Heart left ventricle (tissue), 16 donors: ENCODE measurements around the gene RIOK3. TPM values are rescaled to one million over a fixed set of nuclear protein-coding genes. Genes with fewer than 3 reads are reported as not detected.
A peak's percentile ranks its signal among the peaks of the same experiment; 100 is the strongest.

ENCODE experiments used
- ATAC-seq, 4 donors: fragments of 200-7000 bp; cut with Tn5 transposase; one replicate each; pipeline ENCODE4 v1.9.1; 2020 to 2022; ENCODE audit warnings: moderate library complexity in 4 of 4, mild to moderate bottlenecking in 3 of 4, moderate number of reproducible peaks in 1 of 4
- DNase-seq, 5 donors: peaks; one replicate each; pipeline ENCODE4 v3.0.0-alpha.2; 2020
- H3K27ac ChIP-seq, 12 donors: fragments of 200-600 bp; sonication (generic) in 4 of 12; one replicate each; pipeline versions ENCODE4 v1.5.0 to v1.8.0; 2016 to 2022; ENCODE audit warnings: mild to moderate bottlenecking in 2 of 12
- H3K27me3 ChIP-seq, 9 donors: fragments of 200-600 bp; sonication (generic) in 2 of 9; one replicate each; pipeline versions ENCODE4 v1.5.1 to v1.8.0; 2016 to 2022; ENCODE audit warnings: mild to moderate bottlenecking in 3 of 9
- H3K36me3 ChIP-seq, 9 donors: fragments of 200-600 bp; sonication (generic) in 2 of 9; one replicate each; pipeline versions ENCODE4 v1.5.0 to v1.8.0; 2018 to 2022; ENCODE audit warnings: mild to moderate bottlenecking in 2 of 9
- H3K4me1 ChIP-seq, 12 donors: fragments of 200-600 bp; sonication (generic) in 4 of 12; one replicate each; pipeline versions ENCODE4 v1.5.0 to v1.8.0; 2016 to 2022; ENCODE audit warnings: mild to moderate bottlenecking in 3 of 12
- H3K4me3 ChIP-seq, 12 donors: fragments of 200-600 bp; sonication (generic) in 4 of 12; one replicate each; pipeline versions ENCODE4 v1.5.0 to v1.8.0; 2017 to 2022; ENCODE audit warnings: mild to moderate bottlenecking in 9 of 12, moderate library complexity in 4 of 12
- H3K9me3 ChIP-seq, 12 donors: fragments of 200-600 bp; sonication (generic) in 4 of 12; one replicate each; pipeline versions ENCODE4 v1.5.0 to v1.8.0; 2016 to 2022; ENCODE audit warnings: mild to moderate bottlenecking in 1 of 12
- CTCF ChIP-seq, 12 donors: fragments of 200-600 bp; sonication (generic) in 4 of 12; IDR thresholded peaks; one replicate each; pipeline versions ENCODE4 v1.5.0 to v1.8.0; 2018 to 2022; ENCODE audit warnings: antibody characterized with exemption in 12 of 12, mild to moderate bottlenecking in 5 of 12
- POLR2A ChIP-seq, 2 donors: fragments of 450-650 bp; IDR thresholded peaks; one replicate each; pipeline ENCODE4 v1.6.1; 2017; ENCODE audit warnings: antibody characterized with exemption in 2 of 2, mild to moderate bottlenecking in 2 of 2, moderate library complexity in 2 of 2
- WGBS, 4 donors: extraction: QIAGEN DNeasy Blood & Tissue Kit in 2 of 4; methylation state at CpG; one replicate each; pipeline versions ENCODE4 v1.1.5 to v1.1.7; 2013 to 2018; 5-methylcytosine and 5-hydroxymethylcytosine counted together
- intact Hi-C, 10 donors: fragments of 100-400 bp; cut with DNase I; formaldehyde crosslinking; loops; one replicate each; pipeline versions ENCODE4 v1.11.1 to v1.14.2; 2022
- polyA plus RNA-seq, 2 donors: library from polyadenylated mRNA; stranded (reverse); fragments of 200-250 nt; gene quantifications; one replicate each; pipeline ENCODE4 v1.2.3, GENCODE V29; 2013
- total RNA-seq, 9 donors: library from RNA; depleted of rRNA in 2 of 9; stranded (reverse); fragments of >200 nt in 2 of 9; fragmentation: NEBNext Ultra II Directional in 3 of 9; extraction: Animal tissue kit (Norgen Biotek cat#: 25700) in 3 of 9; gene quantifications; one replicate each; pipeline versions ENCODE4 v1.1.0 to v1.2.4, GENCODE V29; 2016 to 2023
- donor health status: ischemic (EF 13 %, LVEDD 7.1; RV severe dilation, severe dysfunction).
- donor health status: healthy with polysubstance abuse.
- donor health status: DM: no; HTN: yes; CAD: no.
- donor health status: DM: no; HTN: no; CAD: no.
- donor health status: ischemic (EF 25% LVEDD 6.9; RV normal size, moderate dysfunction).
- donor health status: ischemic (EF 25% LVEDD 5.7; RV mildly dilated, moderate dysfunction).
- donor health status: healthy.
- donor health status: DM: yes; HTN: yes; CAD: no.
- donor health status: ischemic (EF 35%, LVEDD 5.7; RV mildly dilated, moderate dysfunction).
- donor health status: nonischemic (EF 11% LVEDD 7.7; RV severe dilation, severe dysfunction).
- donor health status: DM: yes; HTN: yes; CAD: no.
- donor health status: PGD.
- donor health status: ischemic (EF 29% LVEDD 5.4; RV normal size, mild dysfunction).
- donor health status: nonischemic (EF 23%, LVEDD 6.1; RV moderate dilation, normal function).

Gene RIOK3
- total and polyA plus RNA-seq, 11 donors = 32.3 to 76.2 (median 51.1) TPM

- Histone ChIP-seq H3K27me3 (no peaks in the 10 kb centered on the region), H3K36me3 (peaks cover 0 to 59% (median 58%) of the 10 kb centered on the region in 9 donors), H3K9me3 (no peaks in the 10 kb centered on the region), H3K27ac (no peak overlapping the region), H3K4me3 (no peak overlapping the region), H3K4me1 (peaks cover 0 to 44% (median 30%) of the 10 kb centered on the region in 12 donors)
- DNase-seq (no peak), ATAC-seq (no peak)
- WGBS, 4 donors = 77 to 87% (median 79%) methylated on average over 2 of the region's 2 CpGs
- no peak for TF ChIP-seq POLR2A (IDR thresholded peaks at IDR 0.05)
- TF ChIP-seq CTCF (IDR thresholded peaks at IDR 0.05) = no peak
- intact Hi-C loops = no loop called here
Measured at GRCh38 chr18:23462876-23463275, 9.8 kb downstream of the RIOK3 start.

GRCh38 chr18:23468753-23469459 is 15.8 kb downstream of the RIOK3 start:
- DNase-seq (no peak), ATAC-seq (peak in 1 of 4 donors; percentile 28)
- no peak for TF ChIP-seq CTCF (IDR thresholded peaks at IDR 0.05)
- no peak for TF ChIP-seq POLR2A (IDR thresholded peaks at IDR 0.05)
- no peaks in the 10 kb centered on the region for H3K27me3 ChIP-seq
- intact Hi-C loops = no loop called here
- no peaks in the 10 kb centered on the region for H3K9me3 ChIP-seq
- WGBS, 4 donors = 66 to 79% (median 72%) methylated on average over 3 of the region's 3 CpGs
- peaks cover 0 to 100% (median 98%) of the 10 kb centered on the region in 9 donors for H3K36me3 ChIP-seq
- H3K4me3 ChIP-seq = no peak overlapping the region
- no peak overlapping the region for H3K27ac ChIP-seq
- H3K4me1 ChIP-seq = no peaks in the 10 kb centered on the region

GRCh38 chr18:23470620-23471387 is 17.7 kb downstream of the RIOK3 start:
- TF ChIP-seq CTCF (IDR thresholded peaks at IDR 0.05) (no peak), POLR2A (IDR thresholded peaks at IDR 0.05) (no peak)
- Histone ChIP-seq H3K27ac (no peak overlapping the region), H3K4me1 (no peaks in the 10 kb centered on the region), H3K36me3 (peaks cover 0 to 100% (median 98%) of the 10 kb centered on the region in 9 donors), H3K4me3 (no peak overlapping the region), H3K27me3 (no peaks in the 10 kb centered on the region), H3K9me3 (no peaks in the 10 kb centered on the region)
- WGBS, 4 donors = 92 to 99% (median 97%) methylated on average over 2 of the region's 2 CpGs
- DNase-seq = no peak
- intact Hi-C loops = no loop called here
- no peak for ATAC-seq

GRCh38 chr18:23471486-23471885 is 18.4 kb downstream of the RIOK3 start:
- intact Hi-C loops = no loop called here
- no peak overlapping the region for H3K4me3 ChIP-seq
- no peaks in the 10 kb centered on the region for H3K27me3 ChIP-seq
- ATAC-seq (no peak), DNase-seq (no peak)
- no peak overlapping the region for H3K27ac ChIP-seq
- WGBS, 4 donors = 90 to 95% (median 93%) methylated on average over 6 of the region's 6 CpGs
- no peaks in the 10 kb centered on the region for H3K4me1 ChIP-seq
- peaks cover 0 to 100% (median 98%) of the 10 kb centered on the region in 9 donors for H3K36me3 ChIP-seq
- no peaks in the 10 kb centered on the region for H3K9me3 ChIP-seq
- TF ChIP-seq POLR2A (IDR thresholded peaks at IDR 0.05) (no peak), CTCF (IDR thresholded peaks at IDR 0.05) (no peak)
